DND-41 (cell line): ENCODE results near the gene STRN3.

ENCODE experiments used
- ATAC-seq: fragments of 200-7000 bp; cut with Tn5 transposase; 3 replicates; pipeline ENCODE4 v1.9.1; 2021; ENCODE audit warnings: low read depth; ENCODE audit not compliant: insufficient read depth
- DNase-seq: peaks from one replicate; pipeline ENCODE4 v3.0.0-alpha.2; 2020
- H2AFZ ChIP-seq: 2 replicates; pipeline ENCODE4 v1.6.0; 2012; ENCODE audit warnings: low read depth, low read length
- H3K27ac ChIP-seq: 2 replicates; pipeline ENCODE4 v1.5.1; 2012; ENCODE audit warnings: low read length, inconsistent platforms
- H3K27me3 ChIP-seq: fragments of 200-600 bp; sonication (generic); 2 replicates; pipeline ENCODE4 v1.6.0; 2012; ENCODE audit warnings: low read length, mild to moderate bottlenecking, inconsistent platforms; ENCODE audit not compliant: insufficient read depth, poor library complexity
- H3K36me3 ChIP-seq: 2 replicates; pipeline ENCODE4 v1.5.1; 2012; ENCODE audit warnings: low read length, inconsistent platforms; ENCODE audit not compliant: insufficient read depth
- H3K4me1 ChIP-seq: 2 replicates; pipeline ENCODE4 v1.5.1; 2012; ENCODE audit warnings: mild to moderate bottlenecking, low read length; ENCODE audit not compliant: insufficient read depth
- H3K4me2 ChIP-seq: 2 replicates; pipeline ENCODE4 v1.6.0; 2012; ENCODE audit warnings: mild to moderate bottlenecking, moderate library complexity, low read length, inconsistent platforms; ENCODE audit not compliant: insufficient read depth
- H3K4me3 ChIP-seq, 2 experiments: fragments of 200-600 bp in 1 of 2; shearing (Covaris generic) in 1 of 2; 2 replicates each; pipeline ENCODE4 v1.5.1; 2012 to 2016; ENCODE audit warnings: inconsistent platforms in 2 of 2, low read length in 2 of 2, mild to moderate bottlenecking in 2 of 2, low read depth in 1 of 2, moderate library complexity in 1 of 2
- H3K79me2 ChIP-seq: 2 replicates; pipeline ENCODE4 v1.6.0; 2012; ENCODE audit warnings: low read length, inconsistent platforms; ENCODE audit not compliant: insufficient read depth
- H3K9ac ChIP-seq: 2 replicates; pipeline ENCODE4 v1.6.0; 2012; ENCODE audit warnings: low read depth, mild to moderate bottlenecking, inconsistent platforms, low read length, moderate library complexity
- H3K9me3 ChIP-seq: 2 replicates; pipeline ENCODE4 v1.5.1; 2012; ENCODE audit warnings: low read length, moderate library complexity, mild to moderate bottlenecking, inconsistent platforms; ENCODE audit not compliant: insufficient read depth, severe bottlenecking
- H4K20me1 ChIP-seq: 2 replicates; pipeline ENCODE4 v1.6.0; 2012; ENCODE audit warnings: low read length; ENCODE audit not compliant: insufficient read depth
- CTCF ChIP-seq: IDR thresholded peaks from 2 replicates; pipeline ENCODE4 v1.5.1; 2012; ENCODE audit warnings: borderline replicate concordance, low read length, moderate library complexity, mild to moderate bottlenecking; ENCODE audit not compliant: poor library complexity, severe bottlenecking; ENCODE audit errors: extremely low read depth
- EZH2 ChIP-seq: IDR thresholded peaks from 3 replicates; pipeline ENCODE4 v1.6.1; 2012; ENCODE audit warnings: borderline replicate concordance, low read depth, mild to moderate bottlenecking, moderate library complexity, low read length, inconsistent platforms; ENCODE audit not compliant: severe bottlenecking

The STRN3 gene

DNA sequence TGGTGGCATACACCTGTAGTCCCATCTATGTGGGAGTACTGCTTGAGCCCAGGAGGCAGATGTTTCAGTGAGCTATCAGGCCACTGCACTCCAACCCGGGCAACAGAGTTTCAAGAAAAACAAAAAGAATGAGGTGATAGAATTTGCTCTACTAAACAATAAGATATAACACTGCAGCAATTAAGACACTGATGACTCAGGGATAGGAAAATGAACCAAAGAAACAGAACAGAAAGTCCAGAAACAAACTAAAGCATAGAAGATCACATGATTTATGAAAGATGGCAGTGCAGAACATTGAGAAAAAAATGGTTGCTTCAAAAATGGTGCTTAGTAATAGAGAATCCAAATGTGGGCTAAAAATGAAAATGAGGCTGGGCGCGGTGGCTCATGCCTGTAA is 66.0 kb downstream of the STRN3 start:
- Histone ChIP-seq H3K4me2 (no peak overlapping the region), H3K9me3 (no peaks in the 10 kb centered on the region), H4K20me1 (peaks cover 27% of the 10 kb centered on the region; the same call in 1 of the 2 replicates), H3K36me3 (peaks cover 15% of the 10 kb centered on the region), H2AFZ (no peak overlapping the region), H3K9ac (no peak overlapping the region), H3K4me1 (no peaks in the 10 kb centered on the region), H3K27me3 (no peaks in the 10 kb centered on the region), H3K27ac (no peak overlapping the region), H3K79me2 (peaks cover 84% of the 10 kb centered on the region), H3K4me3 (no peak overlapping the region)
- ATAC-seq = no peak
- TF ChIP-seq CTCF = no peak
- no peak for TF ChIP-seq EZH2
- DNase-seq = no peak

DNA sequence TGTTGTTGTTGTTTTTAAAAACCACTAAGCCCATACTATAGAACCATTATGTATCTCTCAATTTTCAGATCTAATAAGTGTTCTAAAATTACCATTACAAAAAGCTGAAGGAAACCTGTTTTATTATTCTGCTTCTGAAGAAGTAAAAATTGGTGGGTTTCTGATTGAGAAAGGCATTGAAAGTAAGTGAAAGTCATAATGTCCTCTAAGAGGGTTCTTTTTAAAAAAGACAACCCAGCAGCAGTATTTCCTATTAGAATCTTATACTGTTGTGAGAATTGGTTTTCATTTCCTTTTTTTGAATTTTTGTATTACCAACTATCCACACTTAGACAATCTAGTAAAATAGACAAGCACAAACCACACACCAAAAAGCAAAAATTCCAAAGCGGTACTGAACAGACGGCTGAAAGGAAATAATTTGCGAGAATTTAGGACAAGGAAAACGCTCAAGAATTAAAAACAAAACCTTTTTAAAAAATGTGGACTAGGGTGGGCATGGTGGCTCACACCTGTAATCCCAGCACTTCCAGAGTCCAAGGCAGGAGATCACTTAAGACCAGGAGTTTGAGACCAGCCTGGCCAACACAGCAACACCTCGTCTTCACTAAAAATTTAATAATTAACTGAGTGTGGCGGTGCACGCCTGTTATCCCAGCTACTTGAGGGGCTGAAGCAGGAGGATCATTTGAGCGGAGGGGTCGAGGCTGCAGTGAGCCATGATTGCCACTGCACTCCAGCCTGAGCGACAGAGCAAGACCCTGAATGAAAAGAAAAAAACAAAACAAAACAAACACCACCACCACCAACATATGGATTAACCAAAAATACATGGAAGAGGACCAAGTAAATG is 67.4 kb downstream of the STRN3 start:
- H4K20me1 ChIP-seq = peaks cover 21% of the 10 kb centered on the region; the same call in 1 of the 2 replicates
- DNase-seq = no peak
- no peak overlapping the region for H3K4me2 ChIP-seq
- peaks cover 70% of the 10 kb centered on the region for H3K79me2 ChIP-seq
- no peaks in the 10 kb centered on the region for H3K4me1 ChIP-seq
- H3K27ac ChIP-seq = no peak overlapping the region
- no peaks in the 10 kb centered on the region for H3K9me3 ChIP-seq
- H3K9ac ChIP-seq = no peak overlapping the region
- no peak overlapping the region for H2AFZ ChIP-seq
- H3K27me3 ChIP-seq = no peaks in the 10 kb centered on the region
- ATAC-seq = no peak
- no peak overlapping the region for H3K4me3 ChIP-seq
- H3K36me3 ChIP-seq = peaks cover 20% of the 10 kb centered on the region
- TF ChIP-seq CTCF (no peak), EZH2 (no peak)

DNA sequence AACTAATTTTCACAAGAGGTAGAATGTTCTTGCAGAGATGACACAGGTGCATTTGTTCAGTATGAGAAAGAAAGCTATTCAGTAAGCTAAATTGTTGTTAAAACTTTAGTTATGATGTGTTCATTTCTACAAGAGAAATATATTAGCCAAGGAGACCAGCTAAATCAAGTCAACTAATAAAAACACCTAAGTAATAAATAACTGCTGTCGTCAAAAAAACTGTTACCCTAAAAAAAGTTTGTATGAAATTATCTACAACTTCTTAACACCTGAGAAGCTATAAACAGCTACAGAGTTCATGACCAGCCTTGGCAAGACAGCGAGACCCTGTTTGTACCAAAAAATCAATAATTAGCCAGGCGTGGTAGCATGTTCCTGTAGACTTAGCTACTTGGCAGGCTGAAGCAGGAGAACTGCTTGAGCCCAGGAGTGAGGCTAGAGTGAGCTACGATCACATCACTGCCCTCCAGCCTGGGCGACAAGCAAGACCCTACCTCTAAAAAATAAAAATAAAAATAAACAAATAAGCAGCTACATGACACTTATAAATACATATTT is 68.3 kb downstream of the STRN3 start:
- DNase-seq (no peak), ATAC-seq (no peak)
- no peaks in the 10 kb centered on the region for H3K27me3 ChIP-seq
- TF ChIP-seq CTCF (no peak), EZH2 (no peak)
- H4K20me1 ChIP-seq = peaks cover 21% of the 10 kb centered on the region; the same call in 1 of the 2 replicates
- H3K27ac ChIP-seq = no peak overlapping the region
- H3K9ac ChIP-seq = no peak overlapping the region
- no peak overlapping the region for H2AFZ ChIP-seq
- H3K79me2 ChIP-seq = peaks cover 62% of the 10 kb centered on the region
- no peaks in the 10 kb centered on the region for H3K4me1 ChIP-seq
- H3K9me3 ChIP-seq = no peaks in the 10 kb centered on the region
- no peak overlapping the region for H3K4me2 ChIP-seq
- no peak overlapping the region for H3K4me3 ChIP-seq
- peaks cover 28% of the 10 kb centered on the region for H3K36me3 ChIP-seq
